Sigmoid colon (tissue), 7 donors: Measurements from ENCODE around the gene ZNF417. TPM values are rescaled to one million over a fixed set of nuclear protein-coding genes. Genes with fewer than 3 reads are reported as not detected.
A peak's percentile ranks its signal among the peaks of the same experiment; 100 is the strongest.

ENCODE experiments used
- DNase-seq: peaks from one replicate; pipeline ENCODE4 v3.0.0-alpha.2; 2019
- H3K27ac ChIP-seq, 4 donors: fragments of 200-600 bp; sonication (generic); one replicate each; pipeline ENCODE4 v1.5.1; 2016 to 2019; ENCODE audit warnings: mild to moderate bottlenecking in 1 of 4
- H3K27me3 ChIP-seq, 3 donors: fragments of 200-600 bp; sonication (generic); one replicate each; pipeline ENCODE4 v1.5.1; 2019; ENCODE audit warnings: mild to moderate bottlenecking in 1 of 3
- H3K36me3 ChIP-seq, 4 donors: fragments of 200-600 bp; sonication (generic); one replicate each; pipeline ENCODE4 v1.5.1; 2016 to 2019
- H3K4me1 ChIP-seq, 4 donors: fragments of 200-600 bp; sonication (generic); one replicate each; pipeline ENCODE4 v1.5.1; 2017 to 2019
- H3K4me3 ChIP-seq, 4 donors: fragments of 200-600 bp; sonication (generic); one replicate each; pipeline ENCODE4 v1.5.1; 2017 to 2019; ENCODE audit warnings: mild to moderate bottlenecking in 2 of 4, moderate library complexity in 1 of 4
- H3K9me3 ChIP-seq, 4 donors: fragments of 200-600 bp in 3 of 4; sonication (generic) in 3 of 4; one replicate each; pipeline versions ENCODE4 v1.5.1 to v1.6.1; 2013 to 2019
- EP300 ChIP-seq, 4 donors: sonication (generic); formaldehyde crosslinking; IDR thresholded peaks; one replicate each; pipeline ENCODE4 v1.6.1; 2017; ENCODE audit warnings: antibody characterized with exemption in 4 of 4
- POLR2A ChIP-seq, 2 donors: fragments of 450-650 bp; IDR thresholded peaks; one replicate each; pipeline ENCODE4 v1.6.1; 2016; ENCODE audit warnings: antibody characterized with exemption in 2 of 2, mild to moderate bottlenecking in 2 of 2, moderate library complexity in 2 of 2
- POLR2AphosphoS5 ChIP-seq, 4 donors: sonication (generic); formaldehyde crosslinking; IDR thresholded peaks; one replicate each; pipeline ENCODE4 v1.6.1; 2017; ENCODE audit warnings: antibody characterized with exemption in 4 of 4
- WGBS, 2 donors: extraction: QIAGEN DNeasy Blood & Tissue Kit; methylation state at CpG; one replicate each; pipeline ENCODE4 v1.1.7; 2013; 5-methylcytosine and 5-hydroxymethylcytosine counted together
- intact Hi-C: fragments of 100-400 bp; cut with DNase I; formaldehyde crosslinking; loops from one replicate; pipeline ENCODE4 v1.15.1; 2023
- polyA plus RNA-seq, 3 donors: library from polyadenylated mRNA; stranded (reverse); fragments of 200-250 nt; gene quantifications; one replicate each; pipeline ENCODE4 v1.2.3, GENCODE V29; 2013
- total RNA-seq, 4 donors: library from RNA; depleted of rRNA; stranded (reverse); fragments of >200 nt; gene quantifications; one replicate each; pipeline ENCODE4 v1.1.0, GENCODE V29; 2016
- TF ChIP-seq, protein P1 (sequence below), 4 experiments: fragments of 450-650 bp in 3 of 4; fragments of 200-600 bp in 1 of 4; IDR thresholded peaks; one replicate each; pipeline ENCODE4 v1.5.1; 2016 to 2019; ENCODE audit warnings: antibody characterized with exemption in 4 of 4, mild to moderate bottlenecking in 3 of 4, moderate library complexity in 2 of 4
- donor health status: healthy with polysubstance abuse.
- donor health status: Bipolar disorder and iron deficiency.
- donor health status: healthy.

The ZNF417 gene
- total and polyA plus RNA-seq, 7 donors: 1.2 to 13.7 (median 9.4) TPM

- H3K27me3 ChIP-seq: no peaks in the 10 kb centered on the region
- no peak for DNase-seq
- intact Hi-C loops: loop anchor here (5.0 kb wide), 1 partner anchor 53 kb away; the partner anchor contains the start of gene ZNF606
- TF ChIP-seq POLR2AphosphoS5 (IDR thresholded peaks at IDR 0.05) (no peak), POLR2A (IDR thresholded peaks at IDR 0.05) (no peak), EP300 (IDR thresholded peaks at IDR 0.05) (no peak)
- TF ChIP-seq, protein P1, sequence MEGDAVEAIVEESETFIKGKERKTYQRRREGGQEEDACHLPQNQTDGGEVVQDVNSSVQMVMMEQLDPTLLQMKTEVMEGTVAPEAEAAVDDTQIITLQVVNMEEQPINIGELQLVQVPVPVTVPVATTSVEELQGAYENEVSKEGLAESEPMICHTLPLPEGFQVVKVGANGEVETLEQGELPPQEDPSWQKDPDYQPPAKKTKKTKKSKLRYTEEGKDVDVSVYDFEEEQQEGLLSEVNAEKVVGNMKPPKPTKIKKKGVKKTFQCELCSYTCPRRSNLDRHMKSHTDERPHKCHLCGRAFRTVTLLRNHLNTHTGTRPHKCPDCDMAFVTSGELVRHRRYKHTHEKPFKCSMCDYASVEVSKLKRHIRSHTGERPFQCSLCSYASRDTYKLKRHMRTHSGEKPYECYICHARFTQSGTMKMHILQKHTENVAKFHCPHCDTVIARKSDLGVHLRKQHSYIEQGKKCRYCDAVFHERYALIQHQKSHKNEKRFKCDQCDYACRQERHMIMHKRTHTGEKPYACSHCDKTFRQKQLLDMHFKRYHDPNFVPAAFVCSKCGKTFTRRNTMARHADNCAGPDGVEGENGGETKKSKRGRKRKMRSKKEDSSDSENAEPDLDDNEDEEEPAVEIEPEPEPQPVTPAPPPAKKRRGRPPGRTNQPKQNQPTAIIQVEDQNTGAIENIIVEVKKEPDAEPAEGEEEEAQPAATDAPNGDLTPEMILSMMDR (IDR thresholded peaks at IDR 0.05): no peak
- WGBS, 2 donors: 95 to 97% methylated on average over 24 of the region's 24 CpGs
- H3K4me1 ChIP-seq: peaks cover 0 to 16% (median 12%) of the 10 kb centered on the region in 4 donors
- H3K4me3 ChIP-seq: no peak overlapping the region
- H3K9me3 ChIP-seq: peaks cover 0 to 20% (median under 1%) of the 10 kb centered on the region in 4 donors
- no peak overlapping the region for H3K27ac ChIP-seq
- H3K36me3 ChIP-seq: peaks cover 0 to 4% (median 2%) of the 10 kb centered on the region in 4 donors
Observed at GRCh38 chr19:57949296-57949695, 32.9 kb upstream of the ZNF417 start.

GRCh38 chr19:57947419-57948134, 31.2 kb upstream of the ZNF417 start, which contains the start of gene ZNF256:
Gene ZNF256 (minus strand): TSS chr19:57947706. CDS start chr19:57947474, 232 bp downstream.
- Histone ChIP-seq H3K4me1 (peaks cover 0 to 16% (median 12%) of the 10 kb centered on the region in 4 donors), H3K4me3 (peak within 1 kb of the TSS; percentile 80 to 96 (median 92)), H3K36me3 (peaks cover 7 to 21% (median 16%) of the 10 kb centered on the region in 4 donors), H3K27ac (peak within 1 kb of the TSS; percentile 83 to 88 (median 86)), H3K9me3 (peaks cover 0 to 27% (median 6%) of the 10 kb centered on the region in 4 donors), H3K27me3 (no peaks in the 10 kb centered on the region)
- WGBS, 2 donors: 8 to 9% methylated on average over 54 of the region's 54 CpGs
- intact Hi-C loops: loop anchor here (2.0 to 5.0 kb wide), 3 partner anchors 31 to 207 kb away; partner anchors contain the start of genes ZNF417 and ZNF606
- DNase-seq: peak; percentile 97
- TF ChIP-seq EP300 (IDR thresholded peaks at IDR 0.05) (no peak), POLR2A (IDR thresholded peaks at IDR 0.05) (peak; percentile 19 to 27), POLR2AphosphoS5 (IDR thresholded peaks at IDR 0.05) (peak; percentile 47 to 79 (median 72))
- TF ChIP-seq, protein P1 (IDR thresholded peaks at IDR 0.05): peak; percentile 51 to 67 (median 60)

GRCh38 chr19:57947088-57947418, 30.7 kb upstream of the ZNF417 start:
- Histone ChIP-seq H3K4me1 (peaks cover 0 to 16% (median 12%) of the 10 kb centered on the region in 4 donors), H3K4me3 (peak overlapping the region; percentile 80 to 96 (median 92)), H3K27ac (peak overlapping the region; percentile 83 to 88 (median 86)), H3K27me3 (no peaks in the 10 kb centered on the region), H3K36me3 (peaks cover 12 to 27% (median 21%) of the 10 kb centered on the region in 4 donors), H3K9me3 (peaks cover 0 to 32% (median 9%) of the 10 kb centered on the region in 4 donors)
- TF ChIP-seq, protein P1 (IDR thresholded peaks at IDR 0.05): no peak
- TF ChIP-seq POLR2AphosphoS5 (IDR thresholded peaks at IDR 0.05): no peak
- WGBS, 2 donors: 3% methylated on average over 18 of the region's 18 CpGs
- no peak for DNase-seq
- intact Hi-C loops: loop anchor here (2.0 to 5.0 kb wide), 3 partner anchors 30 to 208 kb away; partner anchors contain the start of genes ZNF417 and ZNF606

DNA sequence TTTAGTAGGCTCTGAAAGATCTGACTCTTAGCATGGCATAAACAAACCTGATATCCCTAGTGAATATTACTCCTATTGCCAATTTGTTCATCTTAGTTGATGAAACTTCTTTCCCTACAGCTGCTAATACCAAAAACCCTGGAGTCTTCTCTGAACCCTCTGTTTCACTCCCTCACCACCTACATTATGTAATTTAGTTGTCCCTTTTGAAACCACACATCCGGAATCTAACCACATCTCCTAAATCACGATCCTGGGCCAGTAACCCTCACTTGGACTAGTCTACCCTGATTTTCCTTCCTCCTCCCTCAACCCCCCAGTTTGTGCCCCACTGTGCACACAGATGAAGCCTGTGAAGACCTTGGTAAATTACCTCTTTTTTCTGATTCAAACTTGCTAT, 29.9 kb upstream of the ZNF417 start:
- 63 to 77% methylated on average over 2 of the region's 2 CpGs for WGBS, 2 donors
- Histone ChIP-seq H3K27ac (peak overlapping the region in 1 of 4 donors; percentile 88), H3K27me3 (no peaks in the 10 kb centered on the region), H3K4me3 (peak overlapping the region in 2 of 4 donors; percentile 80 to 96), H3K9me3 (peaks cover 6 to 40% (median 16%) of the 10 kb centered on the region in 4 donors), H3K4me1 (peaks cover 0 to 16% (median 12%) of the 10 kb centered on the region in 4 donors), H3K36me3 (peaks cover 16 to 34% (median 28%) of the 10 kb centered on the region in 4 donors)
- intact Hi-C loops: loop anchor here (2.0 to 5.0 kb wide), 3 partner anchors 30 to 208 kb away; partner anchors contain the start of genes ZNF417 and ZNF606
- TF ChIP-seq POLR2A (IDR thresholded peaks at IDR 0.05) (no peak), EP300 (IDR thresholded peaks at IDR 0.05) (no peak), POLR2AphosphoS5 (IDR thresholded peaks at IDR 0.05) (no peak)
- TF ChIP-seq, protein P1 (IDR thresholded peaks at IDR 0.05): no peak
- no peak for DNase-seq
